ENCODE results near the gene SLC45A1.

SLC45A1 gene

DNA sequence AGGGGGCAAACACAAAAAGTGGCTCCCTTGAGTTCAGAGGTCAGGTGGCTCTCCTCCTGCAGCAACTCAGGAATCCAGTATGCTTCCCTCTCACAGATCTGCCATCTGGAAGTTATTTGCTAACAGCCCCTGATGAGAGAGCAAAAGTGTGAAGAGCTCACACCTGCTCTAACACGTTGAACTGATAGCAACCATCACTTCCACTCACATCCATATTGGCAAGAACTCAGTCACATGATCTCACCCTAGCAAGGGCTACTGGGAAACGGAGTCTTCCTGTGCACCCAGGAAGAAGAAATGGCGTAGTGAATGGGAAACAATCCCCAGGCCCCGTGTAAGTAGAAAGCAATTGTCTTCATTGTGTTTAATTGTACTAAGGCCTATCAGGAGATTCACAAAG is 20.7 kb upstream of the SLC45A1 start:
- H3K27me3 ChIP-seq (ENCODE audit: control insufficient read depth, insufficient read depth, low read length), result no peaks in the 10 kb centered on the region
- TF ChIP-seq, protein P1, sequence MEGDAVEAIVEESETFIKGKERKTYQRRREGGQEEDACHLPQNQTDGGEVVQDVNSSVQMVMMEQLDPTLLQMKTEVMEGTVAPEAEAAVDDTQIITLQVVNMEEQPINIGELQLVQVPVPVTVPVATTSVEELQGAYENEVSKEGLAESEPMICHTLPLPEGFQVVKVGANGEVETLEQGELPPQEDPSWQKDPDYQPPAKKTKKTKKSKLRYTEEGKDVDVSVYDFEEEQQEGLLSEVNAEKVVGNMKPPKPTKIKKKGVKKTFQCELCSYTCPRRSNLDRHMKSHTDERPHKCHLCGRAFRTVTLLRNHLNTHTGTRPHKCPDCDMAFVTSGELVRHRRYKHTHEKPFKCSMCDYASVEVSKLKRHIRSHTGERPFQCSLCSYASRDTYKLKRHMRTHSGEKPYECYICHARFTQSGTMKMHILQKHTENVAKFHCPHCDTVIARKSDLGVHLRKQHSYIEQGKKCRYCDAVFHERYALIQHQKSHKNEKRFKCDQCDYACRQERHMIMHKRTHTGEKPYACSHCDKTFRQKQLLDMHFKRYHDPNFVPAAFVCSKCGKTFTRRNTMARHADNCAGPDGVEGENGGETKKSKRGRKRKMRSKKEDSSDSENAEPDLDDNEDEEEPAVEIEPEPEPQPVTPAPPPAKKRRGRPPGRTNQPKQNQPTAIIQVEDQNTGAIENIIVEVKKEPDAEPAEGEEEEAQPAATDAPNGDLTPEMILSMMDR (IDR thresholded peaks at IDR 0.05), result no peak
- H3K4me3 ChIP-seq (ENCODE audit: low read depth, low read length), result no peak overlapping the region
- no peak overlapping the region for H2AFZ ChIP-seq
- no peak overlapping the region for H3K9ac ChIP-seq
- no peak overlapping the region for H3K4me2 ChIP-seq (ENCODE audit: low read length)
- H3K9me3 ChIP-seq (ENCODE audit: control insufficient read depth, low read length), result no peaks in the 10 kb centered on the region
- H3K27ac ChIP-seq, result no peak overlapping the region
- H3K36me3 ChIP-seq (ENCODE audit: control insufficient read depth, insufficient read depth, low read length), result no peaks in the 10 kb centered on the region
- no peaks in the 10 kb centered on the region for H3K79me2 ChIP-seq
- no peaks in the 10 kb centered on the region for H3K4me1 ChIP-seq

DNA sequence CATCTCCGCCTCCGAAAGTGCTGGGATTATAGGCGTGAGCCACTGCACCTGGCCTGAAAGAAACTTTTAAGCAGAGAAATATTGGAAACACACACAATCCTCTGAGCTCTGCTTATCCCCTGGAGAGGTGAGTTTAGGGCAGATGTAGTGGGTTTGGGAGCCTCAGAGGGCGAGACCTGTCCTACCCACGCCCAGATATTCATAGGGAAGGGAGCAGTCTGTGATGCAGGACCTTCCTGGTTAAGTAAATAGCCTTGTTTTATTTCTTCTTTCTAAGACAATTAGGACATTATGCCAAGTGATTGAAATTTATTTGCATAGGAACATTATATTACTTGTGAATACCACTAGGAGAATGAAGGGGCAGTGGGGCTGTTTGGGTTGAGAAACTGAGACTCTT is 18.0 kb upstream of the SLC45A1 start:
- no peak overlapping the region for H3K4me3 ChIP-seq (ENCODE audit: low read depth, low read length)
- no peak overlapping the region for H3K4me2 ChIP-seq (ENCODE audit: low read length)
- TF ChIP-seq, protein P1 (IDR thresholded peaks at IDR 0.05), result no peak
- H3K9me3 ChIP-seq (ENCODE audit: control insufficient read depth, low read length), result no peaks in the 10 kb centered on the region
- no peaks in the 10 kb centered on the region for H3K4me1 ChIP-seq
- no peaks in the 10 kb centered on the region for H3K79me2 ChIP-seq
- H3K27me3 ChIP-seq (ENCODE audit: control insufficient read depth, insufficient read depth, low read length), result no peaks in the 10 kb centered on the region
- no peak overlapping the region for H3K27ac ChIP-seq
- no peaks in the 10 kb centered on the region for H3K36me3 ChIP-seq (ENCODE audit: control insufficient read depth, insufficient read depth, low read length)
- H3K9ac ChIP-seq, result no peak overlapping the region
- no peak overlapping the region for H2AFZ ChIP-seq

DNA sequence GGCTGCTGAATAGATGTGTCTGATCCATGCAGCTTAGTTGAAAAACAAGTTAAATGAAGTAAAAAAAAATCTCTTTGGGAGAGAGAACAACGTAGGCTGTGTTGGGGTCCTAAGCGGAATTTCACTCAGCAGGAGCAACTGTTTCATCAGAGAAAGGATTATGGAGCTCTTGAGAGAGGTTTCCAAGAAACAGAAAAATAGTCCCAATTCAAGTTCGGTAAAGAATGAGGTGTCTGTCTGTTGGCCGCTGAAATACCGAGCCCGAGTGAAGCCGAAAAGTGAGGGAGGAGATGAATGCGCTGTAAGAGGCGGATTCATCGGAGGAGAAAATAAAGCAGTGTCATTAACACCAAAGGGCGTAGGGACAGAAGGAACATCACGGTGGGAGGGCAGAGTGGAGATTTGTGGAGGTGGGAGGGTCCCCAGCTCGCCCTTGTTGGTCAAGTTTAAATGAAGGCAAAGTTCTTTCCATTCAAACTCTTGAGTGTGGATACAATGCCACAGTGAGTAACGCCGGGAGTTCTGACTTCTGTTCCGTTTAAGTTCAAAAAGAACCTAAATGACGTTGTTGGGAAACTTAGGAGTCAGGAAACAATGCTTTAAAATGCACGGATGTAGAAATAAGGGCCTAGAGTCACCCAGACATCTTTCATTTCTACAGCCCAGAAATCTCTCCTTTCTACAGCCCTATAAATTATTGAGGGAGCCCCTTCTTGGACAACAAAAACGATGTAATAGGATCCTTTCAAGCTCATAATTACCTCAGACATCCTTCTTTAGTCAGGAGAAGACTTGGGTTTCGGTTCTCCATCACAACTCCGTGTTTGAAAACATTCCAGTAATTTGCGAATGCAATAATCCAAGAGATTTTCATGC is 15.6 kb upstream of the SLC45A1 start:
- Histone ChIP-seq H3K4me1 (no peaks in the 10 kb centered on the region), H3K79me2 (no peaks in the 10 kb centered on the region), H2AFZ (no peak overlapping the region), H3K36me3 (ENCODE audit: control insufficient read depth, insufficient read depth, low read length) (no peaks in the 10 kb centered on the region), H3K4me2 (ENCODE audit: low read length) (no peak overlapping the region), H3K27me3 (ENCODE audit: control insufficient read depth, insufficient read depth, low read length) (no peaks in the 10 kb centered on the region), H3K27ac (no peak overlapping the region), H3K9ac (no peak overlapping the region), H3K4me3 (ENCODE audit: low read depth, low read length) (no peak overlapping the region), H3K9me3 (ENCODE audit: control insufficient read depth, low read length) (no peaks in the 10 kb centered on the region)
- TF ChIP-seq, protein P1 (IDR thresholded peaks at IDR 0.05), result no peak

DNA sequence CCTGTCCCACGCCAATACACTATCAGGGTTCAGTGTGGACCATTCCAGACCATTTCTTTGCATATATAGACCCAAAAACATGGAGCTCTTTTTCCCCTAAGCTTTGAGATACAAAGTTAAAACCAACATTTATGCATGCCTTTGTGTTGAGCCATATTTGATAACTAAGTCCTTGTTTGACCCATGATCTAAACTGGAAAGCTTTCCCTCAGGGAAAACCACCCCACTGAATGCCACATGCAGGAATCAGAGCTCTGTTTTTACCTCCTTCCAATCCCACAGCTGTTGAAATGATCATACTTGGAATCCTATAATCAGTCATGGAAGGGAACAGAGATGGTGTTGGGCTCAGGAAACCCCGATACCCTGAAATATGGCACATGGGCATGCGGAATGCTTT is 14.8 kb upstream of the SLC45A1 start:
- Histone ChIP-seq H3K36me3 (ENCODE audit: control insufficient read depth, insufficient read depth, low read length) (no peaks in the 10 kb centered on the region), H3K4me2 (ENCODE audit: low read length) (no peak overlapping the region), H3K27ac (no peak overlapping the region), H3K9me3 (ENCODE audit: control insufficient read depth, low read length) (no peaks in the 10 kb centered on the region), H3K79me2 (no peaks in the 10 kb centered on the region), H3K27me3 (ENCODE audit: control insufficient read depth, insufficient read depth, low read length) (no peaks in the 10 kb centered on the region), H2AFZ (no peak overlapping the region), H3K4me3 (ENCODE audit: low read depth, low read length) (no peak overlapping the region), H3K9ac (no peak overlapping the region), H3K4me1 (no peaks in the 10 kb centered on the region)
- TF ChIP-seq, protein P1 (IDR thresholded peaks at IDR 0.05), result no peak

DNA sequence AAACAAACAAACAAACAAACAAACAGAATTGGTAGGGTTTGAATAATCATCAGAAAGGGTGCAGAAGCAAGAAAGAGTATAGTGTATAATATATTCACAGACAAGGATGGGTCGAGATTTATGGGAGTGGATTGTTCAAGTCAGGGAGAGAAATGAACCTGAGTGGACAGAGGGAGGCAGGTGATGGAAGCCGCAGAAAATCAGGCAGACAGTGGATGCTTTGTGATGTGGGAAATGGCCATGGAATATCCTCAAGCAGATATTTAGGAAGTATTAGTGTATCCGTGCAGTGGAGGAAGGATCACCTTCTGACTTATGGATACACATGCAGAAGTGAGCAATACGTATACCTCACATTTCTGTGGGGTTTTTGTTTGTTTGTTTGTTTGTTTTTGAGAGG is 14.0 kb upstream of the SLC45A1 start:
- Histone ChIP-seq H3K9ac (no peak overlapping the region), H3K4me3 (ENCODE audit: low read depth, low read length) (no peak overlapping the region), H3K36me3 (ENCODE audit: control insufficient read depth, insufficient read depth, low read length) (no peaks in the 10 kb centered on the region), H3K79me2 (no peaks in the 10 kb centered on the region), H3K4me1 (no peaks in the 10 kb centered on the region), H3K4me2 (ENCODE audit: low read length) (no peak overlapping the region), H2AFZ (no peak overlapping the region), H3K27me3 (ENCODE audit: control insufficient read depth, insufficient read depth, low read length) (no peaks in the 10 kb centered on the region), H3K27ac (no peak overlapping the region), H3K9me3 (ENCODE audit: control insufficient read depth, low read length) (no peaks in the 10 kb centered on the region)
- TF ChIP-seq, protein P1 (IDR thresholded peaks at IDR 0.05), result no peak
